IMR-90 (cell line): ENCODE data around the gene CENPU. TPM values are rescaled to one million over a fixed set of nuclear protein-coding genes. Genes with fewer than 3 reads are reported as not detected.

Experiments used
- ATAC-seq: fragments of 200-7000 bp; cut with Tn5 transposase; 2 replicates; pipeline ENCODE4 v1.9.1; 2020; ENCODE audit warnings: low read depth, mild to moderate bottlenecking, moderate library complexity
- BruUV-seq: library from RNA; stranded (reverse); fragments of 400-500 nt; replicated peaks from 2 replicates; lab custom pipeline; 2021; lab: Mats Ljungman, UMichigan
- CTCF ChIA-PET: fragments of 300-600 bp; formaldehyde crosslinking; extraction: SDS; loops from one replicate; lab custom pipeline; 2021; ENCODE audit warnings: antibody characterized with exemption; lab: Yijun Ruan, JAX
- POLR2A ChIA-PET: fragments of 300-600 bp; sonication (Branson Sonifier 250); formaldehyde crosslinking; loops from one replicate; lab custom pipeline; 2022; ENCODE audit warnings: antibody characterized with exemption; ENCODE audit not compliant: unreplicated experiment; lab: Charles Lee
- DNase-seq: peaks from one replicate; pipeline ENCODE4 v3.0.0; 2013
- H2AFZ ChIP-seq: replicated peaks from 2 replicates; pipeline ENCODE3; 2013; ENCODE audit warnings: low read length, mild to moderate bottlenecking; ENCODE audit not compliant: poor library complexity
- H2AK5ac ChIP-seq: 2 replicates; pipeline ENCODE4 v1.6.1; 2013; ENCODE audit warnings: low read depth, low read length, inconsistent platforms
- H2AK9ac ChIP-seq: replicated peaks from 2 replicates; pipeline ENCODE3; 2013; ENCODE audit warnings: mild to moderate bottlenecking, low read depth, low read length, moderate library complexity; ENCODE audit not compliant: poor library complexity
- H2BK120ac ChIP-seq: 2 replicates; pipeline ENCODE4 v1.6.1; 2013; ENCODE audit warnings: low read depth, low read length, inconsistent platforms
- H2BK15ac ChIP-seq: 3 replicates; pipeline ENCODE4 v1.6.1; 2013; ENCODE audit warnings: low read depth, low read length, inconsistent platforms
- H2BK20ac ChIP-seq: 2 replicates; pipeline ENCODE4 v1.6.1; 2013; ENCODE audit warnings: low read depth, mild to moderate bottlenecking, inconsistent platforms, low read length, moderate library complexity
- H2BK5ac ChIP-seq: 2 replicates; pipeline ENCODE4 v1.6.1; 2013; ENCODE audit warnings: mild to moderate bottlenecking, low read depth, low read length, inconsistent platforms; ENCODE audit not compliant: poor library complexity, severe bottlenecking
- H3K14ac ChIP-seq: replicated peaks from 2 replicates; pipeline ENCODE4 v1.6.1; 2013; ENCODE audit warnings: low read depth, low read length, inconsistent platforms
- H3K18ac ChIP-seq: 2 replicates; pipeline ENCODE4 v1.6.1; 2013; ENCODE audit warnings: low read depth, low read length, control low read depth
- H3K23ac ChIP-seq: 2 replicates; pipeline ENCODE4 v1.6.1; 2013; ENCODE audit warnings: low read depth, low read length, inconsistent platforms
- H3K27ac ChIP-seq: 2 replicates; pipeline ENCODE4 v1.5.1; 2013; ENCODE audit warnings: mild to moderate bottlenecking, control low read depth, low read length; ENCODE audit not compliant: insufficient read depth
- H3K27me3 ChIP-seq: 2 replicates; pipeline ENCODE4 v1.6.1; 2013; ENCODE audit warnings: low read length; ENCODE audit not compliant: control insufficient read depth, insufficient read depth
- H3K36me3 ChIP-seq: 2 replicates; pipeline ENCODE4 v1.6.1; 2013; ENCODE audit warnings: low read length, mixed read lengths; ENCODE audit not compliant: control insufficient read depth, insufficient read depth
- H3K4ac ChIP-seq: 2 replicates; pipeline ENCODE4 v1.6.1; 2013; ENCODE audit warnings: low read depth, low read length, inconsistent platforms
- H3K4me1 ChIP-seq: 2 replicates; pipeline ENCODE4 v1.6.1; 2013; ENCODE audit warnings: low read length, mixed read lengths; ENCODE audit not compliant: control insufficient read depth, insufficient read depth
- H3K4me2 ChIP-seq: 2 replicates; pipeline ENCODE4 v1.6.1; 2013; ENCODE audit warnings: low read depth, mild to moderate bottlenecking, control low read depth, low read length, moderate library complexity
- H3K4me3 ChIP-seq: 2 replicates; pipeline ENCODE4 v1.5.1; 2013; ENCODE audit warnings: low read depth, mild to moderate bottlenecking, control low read depth, low read length, moderate library complexity; ENCODE audit not compliant: insufficient read depth
- H3K56ac ChIP-seq: 2 replicates; pipeline ENCODE4 v1.6.1; 2013; ENCODE audit warnings: low read length, inconsistent platforms; ENCODE audit not compliant: insufficient read depth; ENCODE audit errors: extremely low read depth
- H3K79me1 ChIP-seq, 2 experiments: 2 replicates each; pipeline ENCODE4 v1.6.1; 2013; ENCODE audit warnings: low read length in 2 of 2, inconsistent platforms in 1 of 2, low read depth in 1 of 2
- H3K9ac ChIP-seq: 2 replicates; pipeline ENCODE4 v1.6.1; 2013; ENCODE audit warnings: low read depth, low read length, control low read depth
- H3K9me1 ChIP-seq: 2 replicates; pipeline ENCODE4 v1.6.1; 2013; ENCODE audit warnings: low read length, inconsistent platforms; ENCODE audit not compliant: insufficient read depth
- H3K9me3 ChIP-seq: 2 replicates; pipeline ENCODE4 v1.6.1; 2013; ENCODE audit warnings: low read length; ENCODE audit not compliant: control insufficient read depth, insufficient read depth
- H4K20me1 ChIP-seq: 2 replicates; pipeline ENCODE4 v1.6.1; 2013; ENCODE audit warnings: low read length, inconsistent platforms; ENCODE audit not compliant: insufficient read depth
- H4K5ac ChIP-seq: 2 replicates; pipeline ENCODE4 v1.6.1; 2013; ENCODE audit warnings: mild to moderate bottlenecking, low read depth, low read length, control low read depth
- H4K8ac ChIP-seq, 2 experiments: 2 replicates each; pipeline ENCODE4 v1.6.1; 2013; ENCODE audit warnings: low read depth in 2 of 2, low read length in 2 of 2, control low read depth in 1 of 2, inconsistent platforms in 1 of 2
- H4K91ac ChIP-seq: 2 replicates; pipeline ENCODE4 v1.6.1; 2013; ENCODE audit warnings: low read depth, low read length, inconsistent platforms; ENCODE audit not compliant: insufficient read depth
- BHLHE40 ChIP-seq: fragments of 150-350 bp; IDR thresholded peaks from 2 replicates; pipeline ENCODE4 v1.6.1; 2016; ENCODE audit warnings: mild to moderate bottlenecking, low read depth, low read length
- CEBPB ChIP-seq: IDR thresholded peaks from 2 replicates; pipeline ENCODE4 v1.6.1; 2012; ENCODE audit warnings: low read depth, low read length, improper control_type of control experiment
- CHD1 ChIP-seq: IDR thresholded peaks from 2 replicates; pipeline ENCODE4 v1.6.1; 2012; ENCODE audit warnings: low read depth, low read length, improper control_type of control experiment
- CTCF ChIP-seq: conservative IDR thresholded peaks from 2 replicates; pipeline ENCODE4 v1.5.1; 2012; ENCODE audit warnings: mild to moderate bottlenecking, low read depth, low read length, improper control_type of control experiment
- ELK1 ChIP-seq: fragments of 150-350 bp; IDR thresholded peaks from 2 replicates; pipeline ENCODE4 v1.6.1; 2016; ENCODE audit warnings: low read depth, mild to moderate bottlenecking, low read length, moderate library complexity, borderline replicate concordance
- FOS ChIP-seq: fragments of 150-350 bp; IDR thresholded peaks from 2 replicates; pipeline ENCODE4 v1.6.1; 2016; ENCODE audit warnings: low read depth, low read length
- MAFK ChIP-seq: IDR thresholded peaks from 2 replicates; pipeline ENCODE4 v1.6.1; 2012; ENCODE audit warnings: low read depth, low read length, improper control_type of control experiment
- MAZ ChIP-seq: IDR thresholded peaks from 2 replicates; pipeline ENCODE4 v1.6.1; 2012; ENCODE audit warnings: low read depth, mild to moderate bottlenecking, low read length, improper control_type of control experiment, moderate library complexity, borderline replicate concordance
- MXI1 ChIP-seq: IDR thresholded peaks from 2 replicates; pipeline ENCODE4 v1.6.1; 2012; ENCODE audit warnings: low read depth, mild to moderate bottlenecking, low read length, moderate library complexity, borderline replicate concordance
- NFE2L2 ChIP-seq: fragments of 150-350 bp; IDR thresholded peaks from 2 replicates; pipeline ENCODE4 v1.6.1; 2016; ENCODE audit warnings: low read depth, mild to moderate bottlenecking, low read length
- POLR2A ChIP-seq: IDR thresholded peaks from 2 replicates; pipeline ENCODE4 v1.6.1; 2012; ENCODE audit warnings: mild to moderate bottlenecking, low read depth, low read length
- RAD21 ChIP-seq: IDR thresholded peaks from 2 replicates; pipeline ENCODE4 v1.6.1; 2012; ENCODE audit warnings: low read length, improper control_type of control experiment
- RCOR1 ChIP-seq: IDR thresholded peaks from 2 replicates; pipeline ENCODE4 v1.6.1; 2012; ENCODE audit warnings: mild to moderate bottlenecking, low read length, improper control_type of control experiment; ENCODE audit not compliant: insufficient replicate concordance
- RFX5 ChIP-seq: IDR thresholded peaks from 2 replicates; pipeline ENCODE4 v1.8.0; 2012; ENCODE audit warnings: low read depth, mild to moderate bottlenecking, low read length, moderate library complexity
- SMC3 ChIP-seq: fragments of 150-350 bp; IDR thresholded peaks from 2 replicates; pipeline ENCODE4 v1.6.1; 2016; ENCODE audit warnings: low read depth, mild to moderate bottlenecking, antibody characterized with exemption, low read length, moderate library complexity
- WGBS, 2 experiments: methylation state at CpG; one replicate each; pipeline versions ENCODE4 v1.1.5 to v1.1.7; 2013; ENCODE audit warnings: missing lambda C conversion rate in 2 of 2; ENCODE audit not compliant: insufficient read length in 1 of 2; ENCODE audit errors: extremely low coverage in 2 of 2; 5-methylcytosine and 5-hydroxymethylcytosine counted together
- dilution Hi-C: fragments of 300-500 bp; cut with HindIII; formaldehyde crosslinking; loops from one replicate; pipeline ENCODE4 v1.14.3; 2018; ENCODE audit warnings: low sequenced_read_pairs; ENCODE audit not compliant: unreplicated experiment
- in situ Hi-C: fragments of 300-500 bp; cut with MboI; formaldehyde crosslinking; loops from 3 replicates; pipeline ENCODE4 v1.14.3; 2019; ENCODE audit warnings: low sequenced_read_pairs, inconsistent platforms, mixed read lengths
- intact Hi-C: fragments of 100-400 bp; cut with micrococcal nuclease; formaldehyde crosslinking; loops from 2 replicates; pipeline ENCODE4 v1.10.0; 2022
- polyA plus RNA-seq, 3 experiments: library from polyadenylated mRNA; depleted of rRNA; stranded (reverse); fragments of >200 nt; gene quantifications; 2 replicates each; pipeline ENCODE4 v1.2.3, GENCODE V29; 2012; ENCODE audit warnings: low replicate concordance in 1 of 3
- total RNA-seq: library from RNA; depleted of rRNA; stranded (reverse); fragments of >200 nt; gene quantifications from 2 replicates; pipeline ENCODE4 v1.2.3, GENCODE V29; 2012
- TF ChIP-seq, protein P1 (sequence below): fragments of 150-350 bp; IDR thresholded peaks from 2 replicates; pipeline ENCODE4 v1.6.1; 2017; ENCODE audit warnings: mild to moderate bottlenecking, antibody characterized with exemption, low read length, low read depth

Gene CENPU
- total and polyA plus RNA-seq, 2 of the 4 experiments (the other 2 are of a cell fraction): 13.6 to 14.6 TPM

DNA sequence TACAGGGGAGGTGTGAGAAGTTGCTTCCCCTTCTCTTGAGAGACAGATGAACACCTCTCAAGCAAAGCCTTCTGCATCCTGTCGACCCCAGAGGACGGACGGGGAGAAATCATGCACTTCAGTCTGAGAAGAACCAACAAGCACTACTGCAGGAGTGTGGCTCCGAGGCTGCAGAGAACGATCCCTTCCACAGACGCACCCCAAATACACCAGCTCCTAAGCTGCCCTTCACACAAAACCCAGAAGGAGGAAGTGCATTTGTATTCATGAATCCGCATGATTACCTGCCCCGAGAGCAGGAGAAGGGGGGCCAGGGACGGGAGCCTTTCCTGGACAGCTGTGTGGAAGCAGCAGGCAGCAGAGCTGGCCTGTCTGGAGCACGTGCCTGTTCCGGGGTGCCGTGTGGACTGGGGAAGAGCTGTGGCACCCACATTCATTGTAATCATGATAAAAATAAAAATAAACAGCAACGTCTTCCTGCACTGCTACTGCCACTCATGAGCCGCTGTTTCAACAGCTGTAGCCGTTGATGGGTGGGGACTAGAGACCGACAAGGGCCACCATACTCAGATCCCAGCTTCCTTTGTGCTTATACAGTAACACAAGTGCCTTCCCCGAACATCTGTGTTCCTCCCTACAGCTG is 49.0 kb upstream of the CENPU start:
- no peak for TF ChIP-seq MXI1
- no peak for TF ChIP-seq FOS
- no peak for TF ChIP-seq RAD21
- TF ChIP-seq, protein P1, sequence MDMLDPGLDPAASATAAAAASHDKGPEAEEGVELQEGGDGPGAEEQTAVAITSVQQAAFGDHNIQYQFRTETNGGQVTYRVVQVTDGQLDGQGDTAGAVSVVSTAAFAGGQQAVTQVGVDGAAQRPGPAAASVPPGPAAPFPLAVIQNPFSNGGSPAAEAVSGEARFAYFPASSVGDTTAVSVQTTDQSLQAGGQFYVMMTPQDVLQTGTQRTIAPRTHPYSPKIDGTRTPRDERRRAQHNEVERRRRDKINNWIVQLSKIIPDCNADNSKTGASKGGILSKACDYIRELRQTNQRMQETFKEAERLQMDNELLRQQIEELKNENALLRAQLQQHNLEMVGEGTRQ: no peak
- TF ChIP-seq RCOR1: no peak
- no peak for TF ChIP-seq CTCF
- no peak for TF ChIP-seq CHD1
- TF ChIP-seq RFX5: no peak
- no peak for TF ChIP-seq NFE2L2
- no peak for TF ChIP-seq SMC3
- no peak for TF ChIP-seq BHLHE40
- no peak for TF ChIP-seq MAFK
- no peak for TF ChIP-seq CEBPB
- TF ChIP-seq ELK1: no peak
- no peak for TF ChIP-seq POLR2A
- no peak for TF ChIP-seq MAZ
- no CpG with 5 or more reads among the region's 17 CpGs for WGBS, 2 experiments
- Histone ChIP-seq H4K5ac (no peak overlapping the region), H2AK9ac (no peak overlapping the region), H3K56ac (no peak overlapping the region), H3K79me1 (no peaks in the 10 kb centered on the region), H4K20me1 (no peaks in the 10 kb centered on the region), H2BK5ac (no peak overlapping the region), H3K4me2 (no peak overlapping the region), H4K8ac (no peak overlapping the region), H2AK5ac (no peak overlapping the region), H3K9ac (no peak overlapping the region), H3K27me3 (no peaks in the 10 kb centered on the region), H4K91ac (no peak overlapping the region), H3K36me3 (peaks cover 10% of the 10 kb centered on the region; the same call in 1 of the 2 replicates), H3K9me1 (no peaks in the 10 kb centered on the region), H3K23ac (no peak overlapping the region), H2BK20ac (no peak overlapping the region), H3K27ac (no peak overlapping the region), H3K4ac (no peak overlapping the region), H3K4me3 (no peak overlapping the region), H2AFZ (no peak overlapping the region), H3K14ac (no peak overlapping the region), H2BK15ac (no peak overlapping the region), H2BK120ac (no peak overlapping the region), H3K4me1 (no peaks in the 10 kb centered on the region), H3K18ac (no peak overlapping the region), H3K9me3 (no peaks in the 10 kb centered on the region)
- no TSS peak for BruUV-seq
- dilution Hi-C loops: no loop called here
- intact Hi-C loops: no loop called here
- CTCF ChIA-PET: no interaction called here
- POLR2A ChIA-PET: no interaction called here
- in situ Hi-C loops: no loop called here
- ATAC-seq (no peak), DNase-seq (no peak)
